Liver (tissue), 9 donors: Measurements from ENCODE around the gene APBA3. TPM values are rescaled to one million over a fixed set of nuclear protein-coding genes. Genes with fewer than 3 reads are reported as not detected.

Experiments used
- DNase-seq: peaks from one replicate; pipeline ENCODE4 v3.0.0-alpha.2; 2017; ENCODE audit warnings: low spot score
- H3K27ac ChIP-seq, 2 donors: one replicate each; pipeline ENCODE4 v1.7.0; 2013; ENCODE audit warnings: inconsistent platforms in 2 of 2, low read length in 2 of 2, control low read depth in 1 of 2, low read depth in 1 of 2, mild to moderate bottlenecking in 1 of 2
- H3K27me3 ChIP-seq, 4 donors: one replicate each; pipeline versions ENCODE4 v1.6.1 to v1.7.0; 2013; ENCODE audit warnings: low read length in 3 of 4, inconsistent platforms in 1 of 4, mild to moderate bottlenecking in 1 of 4, moderate library complexity in 1 of 4; ENCODE audit not compliant: control insufficient read depth in 4 of 4, insufficient read depth in 4 of 4
- H3K36me3 ChIP-seq, 4 donors: one replicate each; pipeline versions ENCODE4 v1.6.1 to v1.7.0; 2013; ENCODE audit warnings: low read length in 3 of 4, mild to moderate bottlenecking in 3 of 4, low read depth in 1 of 4, moderate library complexity in 1 of 4; ENCODE audit not compliant: control insufficient read depth in 4 of 4, insufficient read depth in 3 of 4
- H3K4me1 ChIP-seq, 4 donors: one replicate each; pipeline versions ENCODE4 v1.6.1 to v1.7.0; 2013; ENCODE audit warnings: low read length in 3 of 4, mild to moderate bottlenecking in 3 of 4, moderate library complexity in 1 of 4; ENCODE audit not compliant: control insufficient read depth in 4 of 4, insufficient read depth in 4 of 4
- H3K4me3 ChIP-seq, 3 donors: one replicate each; pipeline versions ENCODE4 v1.6.1 to v1.7.0; 2013; ENCODE audit warnings: low read length in 3 of 3, control low read depth in 1 of 3, low read depth in 1 of 3, mild to moderate bottlenecking in 1 of 3
- H3K9ac ChIP-seq, 2 donors: one replicate each; pipeline ENCODE4 v1.7.0; 2013; ENCODE audit warnings: low read length in 2 of 2, mild to moderate bottlenecking in 2 of 2, moderate library complexity in 2 of 2, control low read depth in 1 of 2, low read depth in 1 of 2
- H3K9me3 ChIP-seq, 4 donors: one replicate each; pipeline versions ENCODE4 v1.6.1 to v1.7.0; 2013; ENCODE audit warnings: low read length in 3 of 4; ENCODE audit not compliant: control insufficient read depth in 4 of 4
- FOXA1 ChIP-seq: IDR thresholded peaks from 2 replicates; pipeline ENCODE4 v1.6.1; 2016; ENCODE audit warnings: antibody characterized with exemption
- FOXA2 ChIP-seq: IDR thresholded peaks from 2 replicates; pipeline ENCODE4 v1.6.1; 2016; ENCODE audit warnings: antibody characterized with exemption
- HNF4A ChIP-seq, 2 donors: conservative IDR thresholded peaks; 2 replicates each; pipeline ENCODE4 v1.6.1; 2016; ENCODE audit warnings: antibody characterized with exemption in 2 of 2, mild to moderate bottlenecking in 2 of 2
- TAF1 ChIP-seq: conservative IDR thresholded peaks from 2 replicates; pipeline ENCODE4 v1.6.1; 2016; ENCODE audit warnings: antibody characterized with exemption, mild to moderate bottlenecking
- YY1 ChIP-seq: IDR thresholded peaks from 2 replicates; pipeline ENCODE4 v1.6.1; 2016; ENCODE audit warnings: antibody characterized with exemption, mild to moderate bottlenecking
- WGBS: extraction: QIAGEN DNeasy Blood & Tissue Kit; methylation state at CpG from one replicate; pipeline ENCODE4 v1.1.7; 2013; 5-methylcytosine and 5-hydroxymethylcytosine counted together
- polyA plus RNA-seq, 2 donors: library from polyadenylated mRNA; stranded (reverse) in 1 of 2; unstranded in 1 of 2; fragments of 200-250 nt in 1 of 2; fragments of >200 nt in 1 of 2; fragmentation: Nextera tagmentation in 1 of 2; extraction: Ambion mirVana in 1 of 2; gene quantifications; one replicate each; pipeline versions ENCODE4 v1.2.1 to v1.2.3, GENCODE V29; 2013 to 2015
- total RNA-seq, 2 donors: library from RNA; depleted of rRNA; stranded (reverse); fragments of >200 nt; gene quantifications; one replicate each; pipeline ENCODE4 v1.2.3, GENCODE V29; 2014
- TF ChIP-seq, protein P1 (sequence below): fragments of 150-350 bp; IDR thresholded peaks from 2 replicates; pipeline ENCODE4 v1.5.1; 2017; ENCODE audit warnings: improper control_type of control experiment, low read depth, low read length; ENCODE audit not compliant: missing input control
- TF ChIP-seq, protein P2 (sequence below): IDR thresholded peaks from 2 replicates; pipeline ENCODE4 v1.6.1; 2016; ENCODE audit warnings: antibody characterized with exemption
- donor health status: healthy.
- donor health status: healthy.
- donor health status: healthy.
- donor health status: healthy.
- donor health status: healthy.

APBA3 gene
- total and polyA plus RNA-seq, 4 donors = 6.4 to 24.3 (median 10.7) TPM

DNA sequence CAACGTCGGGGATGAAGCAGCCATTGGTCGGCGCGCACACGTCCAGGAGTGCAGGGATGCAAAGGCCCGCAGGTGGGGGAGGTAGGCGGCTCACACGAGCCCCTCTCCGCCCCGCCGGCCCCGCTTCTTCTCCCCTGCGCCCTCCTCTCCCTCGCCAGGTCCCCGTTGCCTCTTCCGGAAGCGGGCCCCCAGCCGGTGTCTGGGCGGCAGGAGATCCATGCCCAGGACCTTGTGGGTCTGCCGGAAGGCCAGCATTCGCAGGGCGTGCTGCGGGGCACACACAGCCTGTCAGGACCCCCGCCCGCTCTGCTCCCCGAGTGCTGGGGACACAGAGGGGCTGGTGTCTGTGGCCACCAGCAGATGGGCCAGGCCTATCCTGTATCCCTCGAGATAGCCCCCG is 44.4 kb upstream of the APBA3 start:
- no peaks in the 10 kb centered on the region for H3K9me3 ChIP-seq
- DNase-seq = no peak
- no peaks in the 10 kb centered on the region for H3K36me3 ChIP-seq
- TF ChIP-seq, protein P1, sequence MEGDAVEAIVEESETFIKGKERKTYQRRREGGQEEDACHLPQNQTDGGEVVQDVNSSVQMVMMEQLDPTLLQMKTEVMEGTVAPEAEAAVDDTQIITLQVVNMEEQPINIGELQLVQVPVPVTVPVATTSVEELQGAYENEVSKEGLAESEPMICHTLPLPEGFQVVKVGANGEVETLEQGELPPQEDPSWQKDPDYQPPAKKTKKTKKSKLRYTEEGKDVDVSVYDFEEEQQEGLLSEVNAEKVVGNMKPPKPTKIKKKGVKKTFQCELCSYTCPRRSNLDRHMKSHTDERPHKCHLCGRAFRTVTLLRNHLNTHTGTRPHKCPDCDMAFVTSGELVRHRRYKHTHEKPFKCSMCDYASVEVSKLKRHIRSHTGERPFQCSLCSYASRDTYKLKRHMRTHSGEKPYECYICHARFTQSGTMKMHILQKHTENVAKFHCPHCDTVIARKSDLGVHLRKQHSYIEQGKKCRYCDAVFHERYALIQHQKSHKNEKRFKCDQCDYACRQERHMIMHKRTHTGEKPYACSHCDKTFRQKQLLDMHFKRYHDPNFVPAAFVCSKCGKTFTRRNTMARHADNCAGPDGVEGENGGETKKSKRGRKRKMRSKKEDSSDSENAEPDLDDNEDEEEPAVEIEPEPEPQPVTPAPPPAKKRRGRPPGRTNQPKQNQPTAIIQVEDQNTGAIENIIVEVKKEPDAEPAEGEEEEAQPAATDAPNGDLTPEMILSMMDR = no peak
- no peak for TF ChIP-seq YY1
- WGBS = 91% methylated on average over 29 of the region's 29 CpGs
- H3K4me1 ChIP-seq = peaks cover 0 to 11% (median 0%) of the 10 kb centered on the region in 4 donors
- H3K27me3 ChIP-seq = peaks cover 0 to 3% (median 1%) of the 10 kb centered on the region in 4 donors
- no peak overlapping the region for H3K4me3 ChIP-seq
- no peak overlapping the region for H3K9ac ChIP-seq
- H3K27ac ChIP-seq = no peak overlapping the region

- peaks cover 0 to 9% (median 0%) of the 10 kb centered on the region in 4 donors for H3K4me1 ChIP-seq
- H3K27me3 ChIP-seq = peaks cover 0 to 3% (median 1%) of the 10 kb centered on the region in 4 donors
- H3K36me3 ChIP-seq = no peaks in the 10 kb centered on the region
- H3K9ac ChIP-seq = no peak overlapping the region
- H3K9me3 ChIP-seq = no peaks in the 10 kb centered on the region
- no peak overlapping the region for H3K27ac ChIP-seq
- DNase-seq = no peak
- 87% methylated on average over 13 of the region's 13 CpGs for WGBS
- H3K4me3 ChIP-seq = no peak overlapping the region
- TF ChIP-seq HNF4A (conservative IDR thresholded peaks at IDR 0.05) (no peak), FOXA2 (no peak), FOXA1 (no peak)
- TF ChIP-seq, protein P1 = no peak
These were observed 42.9 kb upstream of the APBA3 start for GRCh38 chr19:3804429-3804828.

DNA sequence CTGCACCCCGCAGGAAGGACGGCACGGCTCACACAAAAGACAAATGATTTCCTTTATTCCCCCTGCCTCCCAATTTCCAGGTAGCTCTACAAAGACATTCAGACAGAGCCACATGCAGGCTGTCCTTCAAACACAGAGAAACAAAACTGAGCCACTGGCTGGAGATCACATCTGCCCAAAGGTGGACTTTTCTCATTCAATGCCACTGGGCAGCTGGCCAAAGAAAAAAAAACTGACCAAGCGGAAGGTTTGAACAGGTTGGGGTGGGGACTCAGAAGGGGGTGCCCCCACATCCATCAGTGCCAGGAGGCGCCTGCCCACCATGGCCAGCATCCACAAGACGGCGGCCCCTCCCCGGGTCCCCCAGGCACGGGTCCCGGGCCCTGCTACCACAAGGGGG is 42.5 kb upstream of the APBA3 start:
- 77% methylated on average over 10 of the region's 10 CpGs for WGBS
- no peak overlapping the region for H3K4me3 ChIP-seq

More for the DNA sequence above, 42.5 kb upstream of the APBA3 start:
- H3K27ac ChIP-seq = no peak overlapping the region
- no peaks in the 10 kb centered on the region for H3K9me3 ChIP-seq
- H3K4me1 ChIP-seq = peaks cover 0 to 9% (median 0%) of the 10 kb centered on the region in 4 donors
- H3K36me3 ChIP-seq = no peaks in the 10 kb centered on the region
- TF ChIP-seq, protein P2, sequence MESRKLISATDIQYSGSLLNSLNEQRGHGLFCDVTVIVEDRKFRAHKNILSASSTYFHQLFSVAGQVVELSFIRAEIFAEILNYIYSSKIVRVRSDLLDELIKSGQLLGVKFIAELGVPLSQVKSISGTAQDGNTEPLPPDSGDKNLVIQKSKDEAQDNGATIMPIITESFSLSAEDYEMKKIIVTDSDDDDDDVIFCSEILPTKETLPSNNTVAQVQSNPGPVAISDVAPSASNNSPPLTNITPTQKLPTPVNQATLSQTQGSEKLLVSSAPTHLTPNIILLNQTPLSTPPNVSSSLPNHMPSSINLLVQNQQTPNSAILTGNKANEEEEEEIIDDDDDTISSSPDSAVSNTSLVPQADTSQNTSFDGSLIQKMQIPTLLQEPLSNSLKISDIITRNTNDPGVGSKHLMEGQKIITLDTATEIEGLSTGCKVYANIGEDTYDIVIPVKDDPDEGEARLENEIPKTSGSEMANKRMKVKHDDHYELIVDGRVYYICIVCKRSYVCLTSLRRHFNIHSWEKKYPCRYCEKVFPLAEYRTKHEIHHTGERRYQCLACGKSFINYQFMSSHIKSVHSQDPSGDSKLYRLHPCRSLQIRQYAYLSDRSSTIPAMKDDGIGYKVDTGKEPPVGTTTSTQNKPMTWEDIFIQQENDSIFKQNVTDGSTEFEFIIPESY = no peak
- no peak for TF ChIP-seq TAF1
- no peak for DNase-seq
- peaks cover 0 to 3% (median 1%) of the 10 kb centered on the region in 4 donors for H3K27me3 ChIP-seq
- no peak overlapping the region for H3K9ac ChIP-seq
